Measurements from ENCODE around the gene DHRSX. TPM values are rescaled to one million over a fixed set of nuclear protein-coding genes. Genes with fewer than 3 reads are reported as not detected.

DHRSX gene
- total and polyA plus RNA-seq, 10 of the 15 experiments (the other 5 are each of a cell fraction or from before 2014, with no cell fraction given): 1.7 to 39.5 (median 16.5) TPM

DNA sequence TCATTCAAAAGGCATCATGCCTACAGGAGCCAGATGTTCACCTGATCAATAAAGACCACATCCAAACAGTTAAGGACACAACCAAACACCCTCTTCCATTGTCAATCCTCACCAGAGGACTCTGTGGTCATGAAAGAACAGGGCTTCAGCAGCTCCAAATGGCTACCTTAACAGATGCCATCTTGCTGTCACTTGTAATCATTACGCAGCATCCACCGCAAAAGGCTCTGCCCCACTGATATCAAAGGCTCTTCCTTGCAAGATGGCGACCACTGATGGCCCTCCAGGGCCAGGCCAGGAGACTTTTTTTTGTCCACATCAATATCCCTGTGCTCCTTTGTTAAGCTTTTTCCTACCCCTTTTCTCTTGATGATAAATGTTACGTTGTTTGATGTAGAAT, 157.4 kb downstream of the DHRSX start:
- DNase-seq (ENCODE audit: low read depth, low spot score): no peak
- no peak for FAIRE-seq
- no peak overlapping the region for H2AFZ ChIP-seq (ENCODE audit: control insufficient read depth, low read depth, low read length)
- no peak overlapping the region for H3K27ac ChIP-seq (ENCODE audit: control insufficient read depth, insufficient read depth)
- H3K4me1 ChIP-seq (ENCODE audit: control insufficient read depth, insufficient read depth, low read length): no peaks in the 10 kb centered on the region
- no peaks in the 10 kb centered on the region for H4K20me1 ChIP-seq (ENCODE audit: control insufficient read depth, insufficient read depth)
- POLR2A ChIA-PET: no interaction called here
- no TSS peak for BruUV-seq (replicated peaks)
- no peak for ATAC-seq
- TF ChIP-seq BRCA1 (IDR thresholded peaks at IDR 0.05; ENCODE audit: low read depth, low read length) (no peak), SIX5 (IDR thresholded peaks at IDR 0.05; ENCODE audit: low read depth, low read length, severe bottlenecking) (no peak)
- H3K27me3 ChIP-seq (replicated peaks in 1 of 2; ENCODE audit: control insufficient read depth in 2 of 2, insufficient read depth in 2 of 2, low read length in 1 of 2): no peaks in the 10 kb centered on the region
- H3K4me3 ChIP-seq: no peak overlapping the region
- CTCF ChIA-PET: no interaction called here
- H3K9ac ChIP-seq (ENCODE audit: control insufficient read depth, insufficient read depth, low read length): no peak overlapping the region
- H3K79me2 ChIP-seq (ENCODE audit: control insufficient read depth, insufficient read depth, low read length): no peaks in the 10 kb centered on the region
- peaks cover 8% of the 10 kb centered on the region; the same call in 2 of the 3 replicates for H3K9me3 ChIP-seq (replicated peaks; ENCODE audit: control insufficient read depth, insufficient read depth, low read length)
- no peak overlapping the region for H3K4me2 ChIP-seq (ENCODE audit: control insufficient read depth, insufficient read depth)
- in situ Hi-C loops (cut with MboI) (no loop called here), intact Hi-C loops (cut with micrococcal nuclease; ENCODE audit: unreplicated experiment) (no loop called here)
- SMC1A ChIA-PET (ENCODE audit: uncharacterized antibody, unreplicated experiment): no interaction called here
- WGBS (ENCODE audit: insufficient coverage, insufficient replicate concordance, low lambda C conversion rate, missing lambda C conversion rate): 98% methylated on average over 4 of the region's 4 CpGs
- H3K36me3 ChIP-seq (ENCODE audit: control insufficient read depth in 2 of 2, insufficient read depth in 2 of 2, low read length in 1 of 2): no peaks in the 10 kb centered on the region; a peak in 2 of 4 replicates
- RAD21 ChIA-PET (ENCODE audit: unreplicated experiment): no interaction called here

DNA sequence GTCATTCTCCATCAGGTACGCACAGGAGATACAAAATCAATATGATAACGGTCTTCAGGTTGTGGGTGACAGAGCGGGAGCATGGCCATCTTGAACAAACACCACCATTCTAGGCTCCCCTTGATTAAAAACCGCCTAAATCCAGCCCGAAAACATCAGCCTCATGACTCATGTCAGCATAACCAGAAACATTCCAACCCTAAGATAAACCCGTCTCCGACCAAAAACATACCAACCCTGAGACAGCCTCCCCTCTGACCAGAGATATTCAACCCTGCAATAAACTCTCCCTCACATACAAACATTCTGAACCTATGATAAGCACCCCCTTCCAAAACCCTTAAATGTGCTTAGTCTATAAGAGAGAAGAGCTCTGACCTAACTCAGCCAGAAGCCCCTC, 157.9 kb downstream of the DHRSX start:
- BruUV-seq (replicated peaks): no TSS peak
- no peaks in the 10 kb centered on the region for H3K4me1 ChIP-seq (ENCODE audit: control insufficient read depth, insufficient read depth, low read length)
- ATAC-seq: no peak
- H3K4me2 ChIP-seq (ENCODE audit: control insufficient read depth, insufficient read depth): no peak overlapping the region
- H3K27me3 ChIP-seq (replicated peaks in 1 of 2; ENCODE audit: control insufficient read depth in 2 of 2, insufficient read depth in 2 of 2, low read length in 1 of 2): no peaks in the 10 kb centered on the region
- no peaks in the 10 kb centered on the region; a peak in 2 of 4 replicates for H3K36me3 ChIP-seq (ENCODE audit: control insufficient read depth in 2 of 2, insufficient read depth in 2 of 2, low read length in 1 of 2)
- H3K27ac ChIP-seq (ENCODE audit: control insufficient read depth, insufficient read depth): no peak overlapping the region
- ChIA-PET RAD21 (ENCODE audit: unreplicated experiment) (no interaction called here), SMC1A (ENCODE audit: uncharacterized antibody, unreplicated experiment) (no interaction called here), CTCF (no interaction called here), POLR2A (no interaction called here)
- TF ChIP-seq MYB (IDR thresholded peaks at IDR 0.05; ENCODE audit: borderline replicate concordance, low read depth, low read length): no peak
- no peak for TF ChIP-seq ZZZ3 (IDR thresholded peaks at IDR 0.05; ENCODE audit: control insufficient read depth, insufficient read length, low read depth)
- no peak for TF ChIP-seq NRF1 (conservative IDR thresholded peaks at IDR 0.05; ENCODE audit: low read depth, low read length)
- no peak for TF ChIP-seq JUNB (IDR thresholded peaks at IDR 0.05)
- TF ChIP-seq MEF2A (IDR thresholded peaks at IDR 0.05; ENCODE audit: insufficient read depth, low read depth, low read length): no peak
- TF ChIP-seq POLR2A (IDR thresholded peaks at IDR 0.05; ENCODE audit: low read depth, low read length): no peak
- TF ChIP-seq CEBPZ (IDR thresholded peaks at IDR 0.05; ENCODE audit: low read depth, low read length): no peak
- TF ChIP-seq, protein P1, sequence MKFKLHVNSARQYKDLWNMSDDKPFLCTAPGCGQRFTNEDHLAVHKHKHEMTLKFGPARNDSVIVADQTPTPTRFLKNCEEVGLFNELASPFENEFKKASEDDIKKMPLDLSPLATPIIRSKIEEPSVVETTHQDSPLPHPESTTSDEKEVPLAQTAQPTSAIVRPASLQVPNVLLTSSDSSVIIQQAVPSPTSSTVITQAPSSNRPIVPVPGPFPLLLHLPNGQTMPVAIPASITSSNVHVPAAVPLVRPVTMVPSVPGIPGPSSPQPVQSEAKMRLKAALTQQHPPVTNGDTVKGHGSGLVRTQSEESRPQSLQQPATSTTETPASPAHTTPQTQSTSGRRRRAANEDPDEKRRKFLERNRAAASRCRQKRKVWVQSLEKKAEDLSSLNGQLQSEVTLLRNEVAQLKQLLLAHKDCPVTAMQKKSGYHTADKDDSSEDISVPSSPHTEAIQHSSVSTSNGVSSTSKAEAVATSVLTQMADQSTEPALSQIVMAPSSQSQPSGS (IDR thresholded peaks at IDR 0.05; ENCODE audit: low read length): no peak
- no peak for TF ChIP-seq ELK1 (IDR thresholded peaks at IDR 0.05; ENCODE audit: low read depth, low read length)
- DNase-seq (ENCODE audit: low read depth, low spot score): no peak
- H3K79me2 ChIP-seq (ENCODE audit: control insufficient read depth, insufficient read depth, low read length): no peaks in the 10 kb centered on the region
- H3K9me3 ChIP-seq (replicated peaks; ENCODE audit: control insufficient read depth, insufficient read depth, low read length): peaks cover 8% of the 10 kb centered on the region; the same call in 2 of the 3 replicates
- no peak overlapping the region for H3K9ac ChIP-seq (ENCODE audit: control insufficient read depth, insufficient read depth, low read length)
- no peak overlapping the region for H3K4me3 ChIP-seq
- WGBS (ENCODE audit: insufficient coverage, insufficient replicate concordance, low lambda C conversion rate, missing lambda C conversion rate): 96% methylated on average over 7 of the region's 7 CpGs
- intact Hi-C loops (cut with micrococcal nuclease; ENCODE audit: unreplicated experiment): no loop called here
- FAIRE-seq: no peak
- in situ Hi-C loops (cut with MboI): no loop called here
- H4K20me1 ChIP-seq (ENCODE audit: control insufficient read depth, insufficient read depth): no peaks in the 10 kb centered on the region
- H2AFZ ChIP-seq (ENCODE audit: control insufficient read depth, low read depth, low read length): no peak overlapping the region
